Activated naive CD8-positive, alpha-beta T cell treated with anti-CD3 and anti-CD28 coated beads, Interleukin-2, amount 50 U/mL, for 16 hours (primary cell): ENCODE measurements around the gene SAMD1.

Source experiments
- DNase-seq: peaks from one replicate; pipeline ENCODE4 v3.0.0-alpha.2; 2020; ENCODE audit warnings: low read depth, low spot score

Gene SAMD1

DNA sequence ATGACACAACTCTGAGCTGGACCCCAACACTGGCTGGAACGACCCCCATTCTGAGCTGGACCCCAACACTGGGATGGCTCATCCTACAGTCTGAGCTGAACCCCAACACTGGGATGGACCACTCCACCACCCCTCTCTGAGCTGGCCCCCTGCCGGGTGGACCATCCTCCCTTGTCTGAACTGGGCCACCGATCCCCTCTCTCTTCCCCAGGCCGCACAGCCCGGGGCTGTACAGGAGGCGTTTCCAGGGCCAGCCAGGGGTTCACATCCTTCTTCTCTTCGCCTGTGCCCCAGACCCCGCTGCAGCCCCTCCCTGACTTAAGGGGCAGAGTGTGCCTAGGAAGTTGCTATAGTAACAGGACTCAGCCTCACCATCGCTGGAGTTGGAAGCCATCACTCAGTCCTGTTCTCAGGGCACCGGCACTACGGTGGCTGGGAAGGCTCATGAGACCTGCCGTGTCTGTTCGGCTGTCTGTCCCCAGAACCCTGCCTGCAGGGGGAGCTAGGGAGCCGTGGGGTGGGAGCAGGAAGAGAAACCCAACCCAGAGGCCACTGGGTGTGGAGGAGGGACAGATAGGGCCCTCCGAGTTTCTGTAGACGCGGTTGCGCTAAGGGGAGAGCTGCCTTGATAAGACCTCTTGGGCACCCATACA, 23.3 kb upstream of the SAMD1 start:
- no peak for DNase-seq

DNA sequence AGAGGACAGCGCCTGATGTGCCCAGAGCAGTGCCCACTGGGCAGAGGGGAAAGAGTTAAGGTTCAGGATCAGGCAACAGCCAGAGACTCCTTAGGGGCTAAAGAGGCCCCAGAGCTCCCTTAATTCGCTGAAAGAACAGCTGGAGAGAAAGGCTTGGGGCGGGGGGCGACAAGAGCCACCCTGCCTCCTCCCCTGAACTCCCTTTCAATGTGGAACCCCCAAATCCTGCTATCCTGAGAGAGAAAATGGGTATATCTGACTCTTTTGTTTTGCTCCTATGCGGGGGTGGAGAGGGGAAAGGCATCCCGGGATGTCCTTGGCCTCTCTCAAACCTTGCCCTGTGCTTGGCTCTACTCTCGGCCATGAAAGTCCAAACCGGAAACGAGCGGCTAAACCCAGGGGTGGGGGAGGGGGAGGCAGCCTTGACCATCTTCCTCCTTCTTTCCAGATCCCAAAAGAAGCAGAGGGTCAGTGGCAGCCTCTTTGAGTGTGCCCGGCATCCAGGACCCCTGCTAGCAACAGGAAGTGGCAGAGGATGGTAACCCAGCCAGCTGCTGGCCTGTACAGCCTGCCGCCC, 22.3 kb upstream of the SAMD1 start:
- no peak for DNase-seq

DNA sequence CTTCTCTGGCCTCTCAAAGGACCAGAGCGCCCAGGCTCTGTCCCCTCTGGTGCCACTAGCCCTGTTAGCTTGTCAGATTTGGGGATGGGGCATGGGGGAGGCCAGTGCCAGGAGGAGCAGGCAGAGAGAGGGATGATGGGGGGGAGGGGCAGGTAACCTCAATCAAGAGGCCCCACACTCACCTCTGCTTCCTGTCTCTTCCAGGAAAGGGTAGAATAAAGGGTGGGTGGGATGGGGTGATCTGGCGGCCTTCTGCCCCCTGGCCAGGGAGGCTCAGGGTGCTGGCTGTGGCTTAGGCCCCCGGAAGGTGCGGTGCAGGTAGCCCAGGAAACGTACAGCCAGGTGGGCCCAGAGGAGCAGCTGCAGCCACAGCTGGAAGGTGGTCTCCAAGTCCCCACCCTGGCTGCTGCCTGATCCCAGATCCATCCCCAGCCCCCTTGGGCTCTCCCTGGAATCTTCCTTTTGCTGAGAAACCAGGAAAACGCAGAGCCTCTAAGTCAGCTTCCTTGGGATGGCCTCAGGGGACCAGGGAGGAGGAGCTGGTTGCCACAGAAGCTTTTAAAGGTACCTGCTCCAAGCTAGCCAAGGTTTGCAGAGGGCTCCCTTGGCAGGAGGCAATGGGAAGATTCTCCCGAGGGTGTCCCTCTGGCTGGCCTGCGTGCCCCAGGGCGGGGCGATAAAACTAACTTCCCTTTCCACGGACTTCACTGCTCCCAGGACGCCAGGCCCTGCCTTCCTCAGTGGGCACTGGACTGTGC, 21.7 kb upstream of the SAMD1 start:
- no peak for DNase-seq

DNA sequence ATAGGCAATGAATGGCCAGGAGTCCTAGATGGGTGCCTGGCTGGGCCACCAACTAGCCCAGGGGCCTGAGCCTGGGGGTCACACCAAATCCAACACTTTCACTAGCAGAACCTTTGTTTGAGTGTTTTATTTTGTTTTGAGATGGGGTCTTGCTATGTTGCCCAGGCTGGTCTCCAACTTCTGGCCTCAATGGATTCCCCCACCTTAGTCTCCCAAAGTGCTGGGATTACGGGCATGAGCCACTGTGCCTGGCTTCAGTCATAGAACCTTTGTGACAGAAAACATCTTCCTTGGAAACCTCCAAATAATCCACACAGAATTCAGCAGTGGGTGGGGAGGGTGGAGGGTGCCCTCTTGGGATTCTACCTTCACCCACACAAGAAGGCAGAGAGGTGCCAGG, 20.9 kb upstream of the SAMD1 start:
- no peak for DNase-seq

DNA sequence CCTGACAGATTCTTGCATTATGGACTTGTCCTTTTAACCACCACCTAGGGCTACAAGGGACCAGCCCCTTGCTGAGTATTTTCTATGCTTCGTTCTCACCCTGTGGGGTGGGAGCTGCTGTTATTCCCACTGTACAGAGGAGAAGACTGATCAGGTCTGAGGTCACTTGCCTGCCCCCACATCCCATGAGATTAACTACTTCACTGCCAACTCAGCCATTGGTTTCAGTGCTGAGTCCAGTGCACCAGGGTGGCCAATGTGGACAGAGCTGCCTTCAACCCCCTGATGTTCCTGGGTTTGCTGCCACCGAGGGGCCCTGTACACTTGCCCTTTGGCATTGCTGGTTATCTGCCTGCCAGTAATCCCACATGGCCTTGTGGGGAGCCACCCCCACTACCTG, 20.1 kb upstream of the SAMD1 start:
- DNase-seq = no peak

DNA sequence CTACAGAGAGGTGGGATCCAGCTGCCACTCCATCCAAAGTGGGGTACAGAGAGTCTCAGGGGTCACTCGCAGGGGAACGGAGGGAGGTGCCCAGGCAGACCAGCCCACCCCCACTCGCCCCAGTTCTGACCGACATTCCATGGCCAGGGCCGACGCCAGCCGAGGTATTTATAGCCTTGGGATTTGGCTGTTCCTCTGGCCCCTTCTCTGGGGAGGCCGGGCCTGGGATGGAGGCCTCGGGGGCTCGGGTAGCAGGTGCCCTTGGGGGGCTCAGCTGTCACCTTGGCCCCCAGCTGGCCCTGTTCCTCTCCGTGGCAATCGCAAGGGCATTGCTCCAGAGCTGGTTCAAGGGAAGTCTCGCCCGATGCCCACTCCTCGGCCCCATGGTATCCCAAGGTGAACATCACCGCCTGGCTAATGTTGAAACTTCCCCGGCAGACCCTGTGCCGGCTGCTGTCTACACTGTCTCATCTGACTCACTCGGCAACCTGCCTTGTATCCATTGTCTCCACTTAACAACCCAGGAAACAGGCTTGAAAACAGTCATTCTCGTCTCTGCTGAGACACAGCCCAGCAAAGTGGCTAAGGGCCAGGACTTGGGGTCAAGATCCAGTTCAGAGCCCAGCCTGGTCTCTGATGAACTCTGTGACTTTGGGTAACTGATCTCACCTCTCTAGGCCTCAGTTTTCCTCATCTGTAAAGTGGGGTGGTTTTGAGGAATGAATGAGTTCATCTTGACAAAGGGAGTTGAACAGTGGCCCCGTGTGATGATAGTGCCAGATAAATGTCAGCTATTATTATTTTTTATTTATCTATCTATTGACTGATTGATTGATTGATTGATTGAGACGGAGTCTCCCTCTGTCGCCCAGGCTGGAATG, 17.3 kb upstream of the SAMD1 start:
- no peak for DNase-seq

DNA sequence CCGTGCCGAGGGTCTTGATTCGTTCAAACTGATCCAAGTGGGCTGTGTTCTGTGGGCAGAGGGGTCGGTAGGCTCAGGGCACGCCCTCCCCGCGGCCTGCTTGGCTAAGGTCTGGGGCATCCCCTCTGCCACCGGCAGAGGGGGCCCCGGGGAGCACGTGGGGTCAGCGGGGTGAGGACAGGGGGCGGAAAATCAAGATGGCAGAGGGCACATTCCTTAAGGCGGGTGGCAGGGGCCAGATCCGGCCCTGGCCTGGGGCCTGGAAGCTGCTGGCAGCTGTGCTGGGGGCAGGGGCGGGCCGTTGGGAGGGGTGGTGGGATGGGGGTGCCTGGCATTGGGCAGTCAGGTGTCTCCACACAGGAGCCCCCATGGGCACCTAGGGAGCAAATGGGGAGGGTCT, 16.3 kb upstream of the SAMD1 start:
- no peak for DNase-seq

DNA sequence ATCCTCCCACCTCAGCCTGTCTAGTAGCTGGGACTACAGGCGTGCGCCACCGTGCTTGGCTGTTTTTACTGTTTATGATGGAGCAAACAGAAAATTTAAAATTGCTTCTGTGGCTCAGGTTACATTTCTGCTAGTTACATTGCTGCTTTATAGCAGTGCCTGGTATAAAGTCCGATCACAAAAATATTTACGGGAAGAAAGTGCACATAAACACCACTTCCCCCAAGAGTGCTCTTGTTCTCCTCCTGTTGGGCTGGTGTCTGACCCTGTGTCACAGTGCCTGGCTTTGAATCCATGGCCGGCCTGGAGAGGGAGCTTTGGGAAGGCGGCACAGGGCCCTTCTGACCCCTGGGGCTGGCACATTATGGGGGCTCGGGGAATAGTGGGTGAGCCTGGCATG, 15.1 kb upstream of the SAMD1 start:
- DNase-seq = no peak

DNA sequence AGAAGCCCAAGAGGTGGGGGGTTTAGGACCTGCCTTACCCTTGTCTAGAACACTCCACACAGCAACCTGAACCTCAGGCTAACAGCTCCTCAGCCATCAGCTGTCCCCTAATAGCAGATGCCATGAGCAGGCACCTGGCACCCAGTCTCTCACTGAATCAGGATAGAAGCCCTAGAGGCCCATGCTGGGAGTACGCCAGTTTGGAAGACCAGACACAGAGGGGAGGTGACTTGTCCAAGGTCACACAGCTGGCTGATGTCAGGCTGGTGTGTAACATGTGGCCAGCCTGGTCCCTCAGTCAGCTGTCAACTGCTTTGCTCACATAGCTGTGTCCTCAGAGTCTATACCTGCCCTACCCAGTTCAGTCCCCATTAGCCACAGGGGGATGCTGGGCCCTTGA, 12.8 kb upstream of the SAMD1 start:
- DNase-seq = no peak

DNA sequence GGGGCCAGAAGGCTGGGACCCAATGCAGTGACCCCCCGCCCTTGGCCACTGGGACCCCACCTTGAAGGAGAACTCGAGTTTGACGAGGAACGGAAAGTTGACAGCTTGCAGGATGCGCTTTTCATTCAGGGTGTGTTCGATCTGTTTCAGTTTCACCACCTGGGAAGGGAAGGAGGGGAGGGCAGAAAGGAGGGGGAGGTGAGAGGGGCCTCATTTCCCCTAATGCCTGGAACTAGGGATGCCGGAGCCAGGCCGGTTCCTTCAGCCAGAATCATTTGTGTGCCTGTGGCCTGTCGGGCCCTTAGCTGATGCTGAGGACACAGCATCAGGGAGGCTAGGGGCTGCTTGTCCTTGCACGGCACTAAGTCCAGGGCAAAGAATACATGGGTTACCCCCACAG, 12.2 kb upstream of the SAMD1 start:
- DNase-seq = no peak

DNA sequence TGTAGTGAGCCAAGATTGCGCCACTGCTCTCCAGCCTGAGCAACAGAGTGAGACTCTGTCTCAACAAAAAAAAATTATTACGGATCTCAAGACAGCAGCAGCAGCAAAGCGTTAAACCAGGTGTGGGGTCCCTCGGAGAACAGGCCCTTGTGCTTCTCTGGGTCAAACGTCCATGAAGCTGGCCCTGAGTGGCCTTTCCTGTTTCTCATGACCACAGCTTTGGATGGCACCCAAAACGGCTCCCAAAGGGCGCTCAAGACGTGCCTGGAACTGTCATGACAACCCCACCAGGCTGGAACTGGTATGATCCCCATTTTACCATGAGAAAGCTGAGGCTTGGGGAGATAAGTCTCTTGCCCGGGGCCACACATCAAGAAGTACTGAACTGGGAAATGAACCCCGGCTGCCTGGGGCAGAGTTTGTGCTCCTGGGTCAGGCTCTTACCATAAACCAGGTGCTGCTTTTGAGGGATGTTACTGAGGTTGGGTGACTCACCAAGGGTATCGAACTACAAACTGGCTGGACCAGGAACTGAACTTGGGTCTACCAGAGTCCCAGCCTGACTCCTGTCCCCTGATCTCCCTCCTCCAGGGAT, 11.6 kb upstream of the SAMD1 start:
- no peak for DNase-seq

DNA sequence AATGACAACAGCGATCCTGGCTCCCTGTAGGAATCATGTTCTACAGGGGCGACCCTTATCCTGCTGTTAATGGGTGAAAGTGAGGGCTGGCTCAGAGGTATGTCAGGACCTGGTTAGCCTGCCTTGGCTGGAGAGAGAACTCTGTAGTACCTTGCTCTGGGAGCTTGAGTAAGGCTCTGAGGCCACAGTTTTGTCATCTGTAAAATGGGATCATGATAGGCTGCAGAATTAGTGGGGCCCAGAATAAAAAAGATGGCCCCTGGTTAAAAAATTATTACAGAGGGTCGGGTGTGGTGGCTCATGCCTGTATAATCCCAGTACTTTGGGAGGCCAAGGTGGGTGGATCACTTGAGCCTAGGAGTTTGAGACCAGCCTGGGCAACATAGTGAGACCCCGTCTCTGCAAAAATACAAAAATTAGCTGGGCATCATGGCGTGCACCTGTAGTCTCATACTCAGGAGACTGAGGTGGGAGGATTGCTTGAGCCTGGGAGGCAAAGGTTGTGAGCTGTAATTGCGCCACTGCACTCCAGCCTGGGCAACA, 10.5 kb upstream of the SAMD1 start:
- no peak for DNase-seq

DNA sequence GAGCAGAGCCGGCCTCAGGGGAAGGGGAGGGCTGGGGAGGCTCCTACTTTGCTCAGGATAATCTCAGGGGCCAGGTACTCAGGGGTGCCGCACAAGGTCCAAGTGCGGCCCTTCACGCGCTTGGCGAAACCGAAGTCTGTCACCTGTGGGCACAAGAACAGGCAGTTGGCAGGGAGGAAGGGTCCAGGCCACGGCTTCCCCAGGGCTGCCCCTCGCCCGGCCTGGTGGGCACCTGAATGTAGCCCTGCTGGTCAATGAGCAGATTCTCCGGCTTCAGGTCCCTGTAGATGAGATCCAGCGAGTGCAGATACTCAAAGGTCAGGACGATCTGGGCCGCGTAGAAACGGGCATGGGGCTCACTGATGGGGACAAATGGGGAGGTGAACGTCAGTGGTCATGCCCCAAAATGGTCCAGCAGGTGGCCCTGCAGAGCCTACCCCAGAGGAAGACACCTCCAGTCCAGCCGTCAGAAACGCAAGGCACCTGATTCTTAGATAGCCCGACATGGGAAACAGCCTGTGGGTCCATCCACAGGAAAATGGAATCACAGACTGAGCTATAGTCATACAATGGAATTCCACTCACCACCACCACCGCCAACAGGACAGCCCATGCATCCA, 7.1 kb upstream of the SAMD1 start:
- no peak for DNase-seq

DNA sequence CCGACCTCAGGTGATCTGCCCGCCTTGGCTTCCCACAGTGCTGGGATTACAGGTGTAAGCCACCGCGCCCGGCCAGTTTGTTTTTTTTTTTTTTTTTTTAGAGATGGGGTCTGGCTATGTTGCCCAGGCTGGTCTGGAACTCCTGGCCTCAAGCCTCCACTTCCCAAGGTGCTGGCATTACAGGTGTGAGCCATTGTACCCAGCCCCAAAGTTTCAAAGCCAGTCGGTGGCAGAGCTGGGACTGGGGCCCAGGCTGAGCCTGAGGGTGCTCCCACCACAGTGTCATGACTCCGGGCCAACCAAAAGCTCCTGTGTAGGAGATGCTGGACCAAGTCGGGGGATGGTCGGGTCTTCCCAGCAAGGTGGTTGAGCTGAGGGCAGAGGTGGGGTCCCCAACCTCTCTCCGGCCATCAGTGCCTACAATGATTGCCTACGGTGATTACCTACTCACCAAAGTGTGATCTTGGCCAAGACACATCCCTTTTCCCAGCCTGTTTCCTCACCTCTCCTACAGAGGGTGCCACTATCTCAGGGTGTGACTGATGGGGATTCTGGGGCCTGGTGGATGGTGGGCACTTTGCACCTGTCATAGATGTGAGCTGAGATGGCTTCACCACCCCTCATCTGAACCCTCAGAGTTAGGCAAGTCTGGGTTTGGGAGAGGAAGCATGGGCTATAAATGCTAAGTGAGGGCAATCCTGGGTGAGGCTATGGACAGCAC, 5.9 kb upstream of the SAMD1 start:
- DNase-seq = no peak

DNA sequence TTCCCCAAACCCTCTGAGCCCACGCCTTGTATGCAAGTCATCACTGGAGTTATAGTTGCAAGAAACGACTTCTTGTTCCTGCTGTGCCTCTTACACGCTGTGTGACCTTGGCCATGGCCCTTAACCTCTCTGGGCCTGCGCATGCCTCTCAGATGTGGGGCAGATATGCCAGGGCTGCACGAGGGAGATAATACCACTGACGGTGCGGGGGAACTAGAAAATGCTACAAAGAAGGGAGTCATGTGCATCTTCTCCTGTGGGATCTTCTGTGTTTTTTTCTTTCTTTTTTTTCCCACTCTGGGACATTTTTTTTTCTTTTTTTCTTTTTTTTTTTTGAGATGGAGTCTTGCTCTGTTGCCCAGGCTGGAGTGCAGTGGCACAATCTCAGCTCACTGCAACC, 4.3 kb upstream of the SAMD1 start:
- no peak for DNase-seq

DNA sequence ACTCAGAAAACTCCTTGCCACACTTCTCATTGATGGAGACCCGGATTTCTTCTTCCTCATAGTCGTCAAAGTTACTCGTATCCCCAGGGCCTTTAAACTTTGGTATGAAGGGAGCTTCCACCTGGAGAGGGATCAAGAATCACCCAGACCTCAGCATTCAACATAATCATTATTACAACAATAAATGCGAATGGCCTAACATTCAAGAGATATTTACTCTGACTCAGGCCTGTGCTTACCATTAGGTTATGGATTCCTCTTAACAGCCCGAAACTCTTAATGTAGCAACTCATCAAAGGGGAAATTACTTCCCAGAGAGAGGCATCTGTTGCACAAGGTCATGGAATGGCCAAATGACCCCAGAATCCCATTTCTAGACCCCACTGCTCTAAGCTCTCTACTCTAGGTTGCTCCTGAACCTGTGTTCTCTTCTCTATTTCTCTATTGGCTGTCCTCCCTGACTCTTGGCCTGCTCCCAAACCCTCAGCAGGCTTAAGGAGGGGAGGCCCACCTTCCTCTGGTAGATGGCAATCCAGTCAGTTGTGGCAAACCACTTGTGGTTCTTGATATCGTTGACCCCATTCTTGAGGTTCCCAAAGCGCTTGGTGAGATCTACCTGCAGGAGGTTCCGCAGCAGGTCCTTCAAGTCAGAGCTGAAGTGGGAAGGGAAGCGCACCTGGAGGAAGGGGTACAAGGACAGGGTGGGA, 2.7 kb upstream of the SAMD1 start:
- DNase-seq = no peak

DNA sequence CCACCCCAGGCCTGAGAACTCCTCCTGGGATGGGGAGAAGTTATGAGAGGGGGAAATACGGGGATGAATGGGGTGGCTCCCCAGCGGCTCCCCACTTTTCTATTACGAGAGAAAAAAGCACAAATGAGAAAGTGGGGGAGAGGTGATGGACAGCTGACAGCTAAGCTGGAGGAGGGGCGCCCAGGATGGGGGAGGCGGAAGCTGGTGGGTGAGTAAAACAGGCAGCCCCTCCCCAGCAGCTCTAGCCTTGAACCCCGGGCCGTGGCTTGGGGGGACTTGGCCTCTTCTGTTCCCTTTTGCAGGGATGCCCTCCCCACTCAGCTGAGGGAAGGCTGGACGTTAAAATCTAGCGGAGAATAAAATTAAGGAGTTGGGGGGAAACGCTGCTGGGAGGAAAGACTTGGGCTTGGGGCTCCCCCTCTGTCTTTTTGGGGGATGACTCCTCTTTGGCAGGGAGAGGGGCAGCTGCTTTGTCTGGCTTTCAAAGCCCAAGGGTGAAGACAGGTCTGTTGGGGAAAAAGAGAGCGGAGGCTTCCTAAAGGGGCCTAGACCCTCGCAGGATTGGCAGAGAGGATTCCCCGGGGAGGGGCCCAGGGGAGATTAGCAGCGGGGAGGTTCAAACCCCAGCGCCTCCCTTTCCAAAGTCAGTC, 1.4 kb upstream of the SAMD1 start:
- no peak for DNase-seq

DNA sequence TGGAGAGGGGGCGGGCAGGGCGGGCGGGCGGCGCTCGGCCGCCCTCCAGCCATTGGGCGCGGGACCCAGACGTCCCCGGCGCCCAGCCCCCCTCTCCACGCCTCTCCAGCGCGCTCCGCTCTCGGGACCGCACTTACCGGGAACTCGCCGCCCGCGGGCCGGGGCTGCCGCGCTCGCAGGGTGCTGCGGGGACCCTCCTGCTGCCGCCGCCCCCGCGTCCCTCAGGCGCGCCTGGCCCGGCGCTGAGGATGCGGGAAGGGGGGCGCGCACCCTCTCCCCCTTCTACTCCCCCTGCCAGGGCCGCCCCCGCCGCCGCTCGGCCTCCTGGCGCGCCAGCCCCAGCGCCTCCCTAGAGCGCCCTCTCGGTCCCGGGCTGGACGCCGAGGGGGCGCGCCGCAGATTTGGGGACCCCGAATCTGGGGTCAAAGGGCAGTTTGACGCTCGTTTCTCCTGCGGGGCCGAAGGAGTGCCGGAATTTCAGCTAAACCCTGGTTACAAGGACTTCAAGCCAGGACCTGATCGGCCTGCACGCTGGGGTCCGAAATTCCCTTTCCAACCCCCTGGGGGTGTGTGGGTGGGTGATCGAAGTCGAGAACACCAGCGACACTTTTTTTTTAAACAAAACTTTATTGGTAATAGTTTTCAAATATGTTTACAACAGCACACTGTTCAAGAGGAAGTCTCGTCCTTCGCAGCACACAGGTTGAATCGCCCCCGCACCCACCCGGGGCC, 696 bp upstream of the SAMD1 start:
- no peak for DNase-seq
